ENCODE results near the gene GRIN2A.

Gene GRIN2A

GRCh38 chr16:9713156-9713555 lies 469.1 kb downstream of the GRIN2A start:
- no peaks in the 10 kb centered on the region for H3K9me3 ChIP-seq (ENCODE audit: severe bottlenecking)
- H3K4me3 ChIP-seq (ENCODE audit: severe bottlenecking) = no peak overlapping the region
- H3K27me3 ChIP-seq (ENCODE audit: insufficient read depth, poor library complexity, severe bottlenecking) = no peaks in the 10 kb centered on the region
- H3K4me1 ChIP-seq (ENCODE audit: insufficient read depth, poor library complexity, severe bottlenecking) = no peaks in the 10 kb centered on the region
- ATAC-seq (ENCODE audit: low read depth) (no peak), DNase-seq (ENCODE audit: low spot score) (no peak)
- no peaks in the 10 kb centered on the region for H3K36me3 ChIP-seq (ENCODE audit: low read depth)
- no peak overlapping the region for H3K27ac ChIP-seq (ENCODE audit: poor library complexity, severe bottlenecking)
- no peak for TF ChIP-seq CTCF (IDR thresholded peaks at IDR 0.05; ENCODE audit: poor library complexity, severe bottlenecking)

GRCh38 chr16:9708972-9709620 lies 473.1 kb downstream of the GRIN2A start:
- ATAC-seq (ENCODE audit: low read depth) = no peak
- no peaks in the 10 kb centered on the region for H3K27me3 ChIP-seq (ENCODE audit: insufficient read depth, poor library complexity, severe bottlenecking)
- no peaks in the 10 kb centered on the region for H3K9me3 ChIP-seq (ENCODE audit: severe bottlenecking)
- no peak for TF ChIP-seq CTCF (IDR thresholded peaks at IDR 0.05; ENCODE audit: poor library complexity, severe bottlenecking)
- DNase-seq (ENCODE audit: low spot score) = no peak
- no peaks in the 10 kb centered on the region for H3K4me1 ChIP-seq (ENCODE audit: insufficient read depth, poor library complexity, severe bottlenecking)
- no peak overlapping the region for H3K4me3 ChIP-seq (ENCODE audit: severe bottlenecking)
- no peaks in the 10 kb centered on the region for H3K36me3 ChIP-seq (ENCODE audit: low read depth)
- H3K27ac ChIP-seq (ENCODE audit: poor library complexity, severe bottlenecking) = no peak overlapping the region

- no peaks in the 10 kb centered on the region for H3K27me3 ChIP-seq (ENCODE audit: insufficient read depth, poor library complexity, severe bottlenecking)
- DNase-seq (ENCODE audit: low spot score) (no peak), ATAC-seq (ENCODE audit: low read depth) (no peak)
- H3K36me3 ChIP-seq (ENCODE audit: low read depth) = no peaks in the 10 kb centered on the region
- H3K27ac ChIP-seq (ENCODE audit: poor library complexity, severe bottlenecking) = no peak overlapping the region
- no peak overlapping the region for H3K4me3 ChIP-seq (ENCODE audit: severe bottlenecking)
- no peak for TF ChIP-seq CTCF (IDR thresholded peaks at IDR 0.05; ENCODE audit: poor library complexity, severe bottlenecking)
- H3K4me1 ChIP-seq (ENCODE audit: insufficient read depth, poor library complexity, severe bottlenecking) = no peaks in the 10 kb centered on the region
- no peaks in the 10 kb centered on the region for H3K9me3 ChIP-seq (ENCODE audit: severe bottlenecking)
Measured at GRCh38 chr16:9706217-9706836, 475.9 kb downstream of the GRIN2A start.

GRCh38 chr16:9703731-9704130 lies 478.5 kb downstream of the GRIN2A start:
- ATAC-seq (ENCODE audit: low read depth) = no peak
- H3K27me3 ChIP-seq (ENCODE audit: insufficient read depth, poor library complexity, severe bottlenecking) = no peaks in the 10 kb centered on the region

More at GRCh38 chr16:9703731-9704130, 478.5 kb downstream of the GRIN2A start:
- Histone ChIP-seq H3K4me3 (ENCODE audit: severe bottlenecking) (no peak overlapping the region), H3K36me3 (ENCODE audit: low read depth) (no peaks in the 10 kb centered on the region), H3K27ac (ENCODE audit: poor library complexity, severe bottlenecking) (no peak overlapping the region), H3K4me1 (ENCODE audit: insufficient read depth, poor library complexity, severe bottlenecking) (no peaks in the 10 kb centered on the region), H3K9me3 (ENCODE audit: severe bottlenecking) (no peaks in the 10 kb centered on the region)
- TF ChIP-seq CTCF (IDR thresholded peaks at IDR 0.05; ENCODE audit: poor library complexity, severe bottlenecking) = no peak
- no peak for DNase-seq (ENCODE audit: low spot score)
